Lower leg skin (tissue), 3 donors: ENCODE data around the gene CD52.

ENCODE experiments used
- POLR2A ChIP-seq, 2 donors: fragments of 450-650 bp; IDR thresholded peaks; one replicate each; pipeline ENCODE4 v1.6.1; 2016 to 2017; ENCODE audit warnings: antibody characterized with exemption in 2 of 2, mild to moderate bottlenecking in 1 of 2, moderate library complexity in 1 of 2
- TF ChIP-seq, protein P1 (sequence below), 3 donors: fragments of 450-650 bp; IDR thresholded peaks; one replicate each; pipeline ENCODE4 v1.5.1; 2016; ENCODE audit warnings: antibody characterized with exemption in 3 of 3, mild to moderate bottlenecking in 3 of 3, moderate library complexity in 2 of 3

DNA sequence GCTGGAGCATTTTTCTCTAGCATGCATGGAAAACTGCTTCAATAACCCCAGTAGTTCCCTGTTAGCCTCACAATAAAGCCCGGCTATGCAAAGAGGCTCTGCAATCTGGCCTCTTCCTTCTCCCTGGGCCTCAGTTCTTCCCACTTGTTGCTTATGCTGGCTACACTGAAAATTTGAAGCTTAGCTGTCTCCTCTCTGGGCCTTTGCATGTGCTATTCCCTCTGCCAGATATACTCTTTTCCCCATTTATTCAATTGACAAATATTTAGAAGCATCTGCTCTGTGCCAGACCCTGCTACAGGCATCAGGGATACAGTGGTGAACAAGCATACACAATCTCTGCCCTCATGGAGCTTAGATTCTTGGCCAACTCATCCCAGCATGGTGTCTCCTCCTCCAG is 20.9 kb downstream of the CD52 start:
- TF ChIP-seq, protein P1, sequence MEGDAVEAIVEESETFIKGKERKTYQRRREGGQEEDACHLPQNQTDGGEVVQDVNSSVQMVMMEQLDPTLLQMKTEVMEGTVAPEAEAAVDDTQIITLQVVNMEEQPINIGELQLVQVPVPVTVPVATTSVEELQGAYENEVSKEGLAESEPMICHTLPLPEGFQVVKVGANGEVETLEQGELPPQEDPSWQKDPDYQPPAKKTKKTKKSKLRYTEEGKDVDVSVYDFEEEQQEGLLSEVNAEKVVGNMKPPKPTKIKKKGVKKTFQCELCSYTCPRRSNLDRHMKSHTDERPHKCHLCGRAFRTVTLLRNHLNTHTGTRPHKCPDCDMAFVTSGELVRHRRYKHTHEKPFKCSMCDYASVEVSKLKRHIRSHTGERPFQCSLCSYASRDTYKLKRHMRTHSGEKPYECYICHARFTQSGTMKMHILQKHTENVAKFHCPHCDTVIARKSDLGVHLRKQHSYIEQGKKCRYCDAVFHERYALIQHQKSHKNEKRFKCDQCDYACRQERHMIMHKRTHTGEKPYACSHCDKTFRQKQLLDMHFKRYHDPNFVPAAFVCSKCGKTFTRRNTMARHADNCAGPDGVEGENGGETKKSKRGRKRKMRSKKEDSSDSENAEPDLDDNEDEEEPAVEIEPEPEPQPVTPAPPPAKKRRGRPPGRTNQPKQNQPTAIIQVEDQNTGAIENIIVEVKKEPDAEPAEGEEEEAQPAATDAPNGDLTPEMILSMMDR (IDR thresholded peaks at IDR 0.05) = no peak
- TF ChIP-seq POLR2A (IDR thresholded peaks at IDR 0.05) = no peak
